ENCODE data around the gene ALAS1.

GRCh38 chr3:52236424-52236886 lies 38.5 kb downstream of the ALAS1 start:
- TF ChIP-seq, protein P1, sequence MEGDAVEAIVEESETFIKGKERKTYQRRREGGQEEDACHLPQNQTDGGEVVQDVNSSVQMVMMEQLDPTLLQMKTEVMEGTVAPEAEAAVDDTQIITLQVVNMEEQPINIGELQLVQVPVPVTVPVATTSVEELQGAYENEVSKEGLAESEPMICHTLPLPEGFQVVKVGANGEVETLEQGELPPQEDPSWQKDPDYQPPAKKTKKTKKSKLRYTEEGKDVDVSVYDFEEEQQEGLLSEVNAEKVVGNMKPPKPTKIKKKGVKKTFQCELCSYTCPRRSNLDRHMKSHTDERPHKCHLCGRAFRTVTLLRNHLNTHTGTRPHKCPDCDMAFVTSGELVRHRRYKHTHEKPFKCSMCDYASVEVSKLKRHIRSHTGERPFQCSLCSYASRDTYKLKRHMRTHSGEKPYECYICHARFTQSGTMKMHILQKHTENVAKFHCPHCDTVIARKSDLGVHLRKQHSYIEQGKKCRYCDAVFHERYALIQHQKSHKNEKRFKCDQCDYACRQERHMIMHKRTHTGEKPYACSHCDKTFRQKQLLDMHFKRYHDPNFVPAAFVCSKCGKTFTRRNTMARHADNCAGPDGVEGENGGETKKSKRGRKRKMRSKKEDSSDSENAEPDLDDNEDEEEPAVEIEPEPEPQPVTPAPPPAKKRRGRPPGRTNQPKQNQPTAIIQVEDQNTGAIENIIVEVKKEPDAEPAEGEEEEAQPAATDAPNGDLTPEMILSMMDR (IDR thresholded peaks at IDR 0.05), result no peak
- TF ChIP-seq EP300 (IDR thresholded peaks at IDR 0.05; ENCODE audit: low read depth), result no peak

Data from transverse colon (tissue), 3 donors.